Activated CD8-positive, alpha-beta memory T cell treated with anti-CD3 and anti-CD28 coated beads, Interleukin-2, amount 50 U/mL, for 24 hours (primary cell): ENCODE data around the gene CDIP1.

Source experiments
- DNase-seq: peaks from one replicate; pipeline ENCODE4 v3.0.0-alpha.2; 2020; ENCODE audit errors: extremely low read depth

The CDIP1 gene

DNA sequence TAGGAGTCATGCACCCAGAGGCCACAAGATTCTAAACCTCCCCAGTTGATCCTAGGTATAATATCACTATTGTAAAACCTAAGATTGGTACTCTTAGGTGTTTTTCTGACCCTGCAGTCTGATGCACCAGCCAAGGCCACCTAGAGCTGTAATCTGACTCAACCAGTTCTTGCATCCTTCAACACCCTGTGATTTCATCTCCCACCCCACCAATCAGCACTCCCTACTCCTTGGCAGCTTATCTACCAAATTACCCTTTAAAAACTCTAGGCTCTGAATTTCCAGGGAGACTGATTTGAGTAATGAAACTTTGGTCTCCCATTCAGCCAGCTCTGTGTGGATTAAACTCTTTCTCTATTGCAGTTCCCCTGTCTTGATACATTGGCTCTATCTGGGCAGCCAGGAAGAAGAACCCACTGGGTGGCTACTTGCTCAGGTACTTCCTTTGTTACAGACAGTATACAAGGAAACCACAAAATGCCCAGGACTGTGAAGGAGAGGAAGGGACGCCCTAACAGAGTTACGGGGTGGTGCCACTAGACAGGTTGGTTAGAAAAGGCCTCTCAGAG lies 1.2 kb upstream of the CDIP1 start:
- DNase-seq = no peak

GRCh38 chr16:4537376-4538343 lies 913 bp downstream of the CDIP1 start:
- DNase-seq = no peak

GRCh38 chr16:4536391-4537106 lies 2.0 kb downstream of the CDIP1 start:
- DNase-seq = no peak

DNA sequence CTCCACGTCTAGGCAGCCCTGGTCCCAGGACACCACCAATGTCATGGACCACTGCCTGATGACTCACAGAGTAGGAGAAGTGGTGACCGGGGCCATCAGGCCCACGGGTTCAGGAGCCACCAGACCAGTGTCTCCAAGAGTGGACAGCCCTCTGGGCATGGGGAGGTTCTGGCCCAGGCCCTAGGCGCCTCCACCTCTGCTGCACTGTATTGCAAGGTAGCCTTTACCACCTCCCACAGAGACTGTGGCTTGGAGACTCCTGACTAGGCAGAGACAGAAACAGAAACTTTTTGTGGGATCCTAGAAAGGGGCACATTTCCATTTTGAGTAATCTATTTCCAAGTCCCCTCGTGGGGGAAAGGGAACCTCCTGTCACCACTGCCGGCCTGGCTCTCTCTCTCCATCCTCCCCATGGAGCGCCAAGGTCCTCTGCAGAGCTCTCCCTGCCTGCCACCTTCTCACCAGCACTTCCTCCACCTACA lies 2.9 kb downstream of the CDIP1 start:
- DNase-seq = no peak

GRCh38 chr16:4534151-4534790 lies 4.3 kb downstream of the CDIP1 start:
- no peak for DNase-seq

DNA sequence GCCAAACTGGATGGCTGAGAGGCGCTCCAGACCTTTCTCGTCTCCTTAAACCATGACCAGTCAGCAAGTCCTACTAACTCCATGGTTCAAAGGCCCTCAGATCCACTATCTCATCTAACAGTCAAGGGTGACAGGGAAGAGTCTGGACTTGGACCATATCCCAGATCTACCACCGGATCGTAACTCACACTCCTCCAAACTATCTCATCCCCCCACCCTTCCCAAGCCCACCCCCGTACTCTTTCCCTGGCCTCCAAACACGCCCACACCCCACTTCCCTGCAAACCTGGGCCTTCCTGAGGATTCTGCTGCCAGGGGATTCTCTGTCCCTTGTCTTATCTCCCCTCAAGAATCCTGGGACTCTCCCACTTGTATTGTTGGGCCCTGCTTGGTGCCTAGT lies 5.1 kb downstream of the CDIP1 start:
- no peak for DNase-seq

- no peak for DNase-seq
Measured at GRCh38 chr16:4532238-4532637, 6.3 kb downstream of the CDIP1 start.

DNA sequence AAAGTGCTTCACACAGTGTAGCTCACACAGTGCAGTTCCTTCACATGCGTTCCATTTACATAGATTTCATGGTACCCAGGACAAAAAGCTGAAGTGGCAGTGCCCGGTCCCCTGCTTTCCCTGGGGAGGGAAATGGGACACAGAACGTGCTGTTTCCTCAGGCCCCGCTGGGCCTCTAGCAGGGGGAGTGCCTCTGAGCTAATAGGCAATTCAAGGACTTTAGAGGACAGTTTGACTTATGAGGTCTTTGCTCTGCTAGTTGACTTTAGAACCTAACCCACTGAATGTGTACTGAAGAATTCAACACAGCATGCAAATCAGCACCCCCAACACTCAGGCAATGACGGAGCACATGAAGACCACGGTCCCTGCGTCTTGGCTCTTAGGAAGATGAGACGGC lies 6.8 kb downstream of the CDIP1 start:
- DNase-seq = no peak

DNA sequence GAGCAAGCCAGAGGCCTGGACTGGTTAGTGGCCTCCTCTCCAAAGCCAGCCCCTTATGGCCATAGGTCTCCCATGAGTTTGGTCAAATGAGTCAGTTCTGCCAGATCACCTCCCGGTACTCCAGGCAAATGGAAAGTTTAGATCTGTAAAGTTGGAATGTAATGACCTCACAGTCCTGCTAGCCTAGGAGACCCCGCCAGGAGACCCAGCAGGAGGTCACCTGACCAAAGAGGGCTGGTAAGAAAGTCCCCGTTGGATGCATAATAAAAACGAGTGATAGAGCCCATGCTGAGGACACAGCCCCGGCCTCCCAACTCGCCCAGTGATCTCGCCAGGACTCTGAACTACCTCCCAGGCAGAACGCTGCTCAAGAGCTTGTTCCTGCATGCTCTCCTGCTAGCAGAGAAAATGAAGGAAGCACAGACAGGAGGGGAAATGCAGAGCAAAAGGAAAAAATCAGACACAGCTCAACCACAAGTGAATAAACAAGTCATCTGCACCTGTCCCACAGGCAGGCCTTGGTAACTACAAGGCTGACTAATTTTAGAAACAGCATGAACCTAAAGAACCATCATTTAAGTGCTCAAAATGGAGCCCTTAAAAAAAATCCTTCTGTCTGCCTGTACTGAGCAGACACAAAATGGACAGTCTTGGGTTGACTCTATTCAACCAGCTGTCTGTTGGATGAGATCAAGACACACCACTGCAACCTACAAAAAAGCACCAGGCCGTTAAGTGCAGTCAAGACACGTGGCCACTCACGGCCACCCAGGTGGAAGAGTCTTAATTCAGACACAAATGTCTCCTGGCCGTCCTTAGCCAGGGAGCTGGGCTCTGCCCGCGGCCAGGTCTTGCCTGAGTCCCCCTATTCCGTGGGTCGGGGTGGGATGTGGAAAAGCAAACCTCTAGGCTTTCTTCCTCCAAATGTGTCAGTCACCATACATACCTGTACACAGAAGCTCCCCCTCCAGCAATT lies 9.2 kb downstream of the CDIP1 start:
- DNase-seq = no peak

DNA sequence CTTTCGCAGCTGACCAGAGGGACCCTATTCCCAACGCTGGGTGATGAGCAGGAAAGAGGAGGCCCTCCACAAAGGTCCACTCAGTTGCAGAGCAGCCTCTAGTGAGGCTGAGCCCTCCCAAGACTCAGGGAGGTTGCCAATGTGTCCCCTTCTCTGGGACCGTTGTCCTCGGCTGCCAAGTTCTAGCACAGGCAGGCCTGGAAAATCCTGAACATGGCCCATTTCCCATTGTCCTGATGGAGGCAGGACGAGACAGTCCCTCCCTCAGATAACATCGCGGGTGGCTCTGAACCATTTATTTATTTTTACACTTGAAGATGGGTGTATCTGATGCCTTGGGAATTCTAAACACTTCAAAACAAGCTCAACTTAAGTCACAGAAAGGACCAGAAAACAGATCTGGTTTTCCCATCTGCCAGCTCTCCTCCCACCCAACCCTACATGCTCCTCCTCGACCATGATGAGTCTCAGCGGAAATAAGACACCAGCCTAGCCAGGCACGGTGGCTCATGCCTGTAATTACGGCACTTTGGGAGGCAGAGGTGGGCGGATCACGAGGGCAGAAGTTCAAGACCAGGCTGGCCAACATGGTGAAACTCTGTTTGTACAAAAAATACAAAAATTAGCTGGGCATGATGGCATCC lies 12.8 kb downstream of the CDIP1 start:
- DNase-seq = no peak

DNA sequence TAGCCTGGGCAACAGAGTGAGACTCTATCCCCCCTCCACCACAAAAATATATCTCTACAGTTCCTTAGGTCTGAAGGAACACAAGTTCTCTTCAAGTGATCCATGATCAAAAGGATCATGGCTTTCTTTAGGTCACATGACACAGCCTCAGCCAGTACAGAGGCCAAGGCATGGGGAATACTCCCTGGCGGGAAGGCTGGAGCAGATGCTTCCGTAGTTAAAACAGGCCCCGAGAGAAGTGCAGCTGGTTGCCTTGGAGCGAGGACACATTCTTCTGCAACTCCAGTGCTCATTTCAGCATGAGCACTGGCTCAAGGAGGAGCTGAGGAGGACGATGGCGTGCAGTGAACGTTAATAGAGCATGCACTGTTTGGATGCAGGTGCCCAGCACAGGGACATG lies 13.5 kb downstream of the CDIP1 start:
- DNase-seq = no peak

DNA sequence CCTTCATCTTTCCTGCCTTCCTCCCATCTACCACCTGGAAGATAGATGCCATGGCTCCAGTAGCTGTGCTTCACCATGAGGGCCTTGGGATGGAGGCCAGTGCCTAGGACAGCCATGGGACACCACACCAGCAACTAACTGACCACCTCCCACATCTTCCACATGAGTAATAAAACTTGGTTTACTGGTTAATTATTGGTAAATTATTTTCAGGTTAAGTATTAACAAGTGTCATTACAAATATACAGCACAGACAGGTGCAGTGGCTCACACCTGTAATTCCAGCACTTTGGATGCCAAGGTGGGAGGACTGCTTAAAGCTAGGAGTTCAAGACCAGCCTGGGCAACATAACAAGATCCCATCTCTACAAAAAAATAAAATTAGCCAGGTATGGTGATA lies 14.0 kb downstream of the CDIP1 start:
- no peak for DNase-seq

GRCh38 chr16:4523686-4524085 lies 14.9 kb downstream of the CDIP1 start:
- DNase-seq = no peak

DNA sequence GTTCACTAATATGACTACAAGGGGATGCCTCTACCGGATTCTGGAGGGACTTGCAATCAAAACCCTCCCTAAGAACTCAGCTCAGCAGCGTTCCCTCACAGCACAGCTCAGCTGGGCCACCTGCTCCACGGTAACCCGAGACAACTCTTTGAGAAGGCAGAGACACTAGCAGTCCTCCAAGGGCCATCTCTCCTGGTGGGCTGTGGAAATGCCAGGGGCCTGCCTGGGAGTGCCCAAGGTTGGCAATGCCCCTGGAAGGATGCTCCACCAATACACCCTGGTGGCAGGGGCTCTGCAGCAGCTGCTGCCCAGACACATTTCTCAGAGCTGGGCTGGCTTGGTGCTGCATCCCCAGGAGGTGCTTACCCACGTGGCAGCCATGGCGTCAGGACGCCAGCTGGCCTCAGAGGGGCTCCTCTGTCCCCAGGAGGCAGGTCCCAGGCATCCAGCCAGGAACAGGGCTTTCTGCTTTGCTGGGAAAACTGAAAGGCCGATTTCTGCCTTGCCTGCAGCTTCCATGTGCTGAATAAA lies 16.5 kb downstream of the CDIP1 start:
- no peak for DNase-seq

- no peak for DNase-seq
Measured at GRCh38 chr16:4520913-4521312, 17.7 kb downstream of the CDIP1 start.

DNA sequence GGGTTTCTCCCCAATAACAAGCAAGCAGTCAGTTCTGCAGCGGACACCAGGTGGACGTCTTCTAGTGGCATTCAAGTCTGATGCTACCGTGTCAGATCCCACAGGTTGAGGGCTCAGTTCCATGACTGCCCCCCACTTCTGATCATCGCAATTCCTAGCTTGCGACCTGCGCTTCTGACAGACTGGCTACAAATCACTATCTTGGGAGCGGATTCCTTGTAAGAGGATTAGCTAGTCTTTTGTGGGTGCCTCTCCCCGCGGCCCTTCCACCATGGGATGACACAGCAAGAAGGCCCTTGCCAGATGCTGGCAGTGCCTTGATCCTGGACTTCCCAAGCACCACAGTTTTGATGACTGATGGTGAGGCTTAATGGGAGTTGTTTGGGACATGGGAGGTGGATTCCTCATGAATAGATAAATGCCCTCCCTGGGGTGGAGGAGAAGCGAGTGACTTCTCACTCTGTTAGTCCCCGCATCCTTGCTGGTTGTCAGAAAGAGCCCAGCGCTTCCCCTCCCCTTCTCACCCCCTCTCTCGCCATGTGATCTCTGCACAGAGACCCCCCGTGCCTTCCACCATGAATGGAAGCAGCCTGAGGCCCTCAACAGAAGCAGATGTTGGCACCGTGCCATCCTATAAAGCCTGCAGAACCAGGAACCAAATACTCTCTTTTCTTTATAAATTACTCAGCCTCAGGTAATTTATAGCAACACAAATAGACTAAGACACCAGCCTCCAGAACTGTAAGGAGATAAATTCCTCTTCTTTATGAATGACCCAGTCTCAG lies 19.1 kb downstream of the CDIP1 start:
- DNase-seq = no peak

DNA sequence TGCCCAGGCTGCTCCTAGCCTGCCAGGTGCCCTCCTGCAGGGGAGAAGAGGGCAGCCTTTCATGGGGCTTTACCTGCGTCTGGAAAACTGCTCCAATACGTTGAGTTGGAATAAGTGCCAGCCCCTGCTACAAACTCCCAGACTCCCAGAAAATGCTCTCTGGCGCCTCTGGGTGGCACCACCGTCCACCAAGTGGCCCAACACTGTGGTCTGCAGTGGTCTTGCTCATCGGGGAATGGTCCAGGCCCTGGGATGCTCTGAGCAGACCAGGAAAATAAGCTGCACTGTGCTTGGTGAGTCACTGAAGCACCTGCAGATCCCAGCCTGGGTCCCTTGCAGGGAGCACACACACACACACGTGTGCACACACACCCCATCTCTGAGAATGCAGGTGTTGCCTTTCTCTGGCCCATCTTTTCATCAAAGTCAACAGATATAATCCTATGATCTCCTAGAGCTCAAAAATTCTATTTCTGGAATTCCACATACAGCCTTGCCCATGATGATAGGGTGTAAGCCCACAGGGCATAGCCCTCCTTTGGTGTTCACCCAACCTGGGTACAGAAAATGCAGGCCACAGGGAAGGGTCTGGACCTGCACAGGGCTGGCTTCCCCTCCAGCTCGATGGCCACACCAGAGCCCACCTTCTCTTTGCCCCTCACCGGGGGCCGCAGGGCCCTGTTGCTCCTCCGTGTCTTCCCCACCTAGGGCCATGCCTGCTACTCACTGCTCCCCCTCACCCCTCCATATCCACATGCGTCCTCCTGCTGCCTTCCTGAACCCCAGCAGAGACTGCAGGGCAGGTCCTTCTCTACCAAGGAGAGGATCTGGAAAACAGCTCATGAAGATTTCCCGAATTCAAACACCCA lies 20.5 kb downstream of the CDIP1 start:
- no peak for DNase-seq

DNA sequence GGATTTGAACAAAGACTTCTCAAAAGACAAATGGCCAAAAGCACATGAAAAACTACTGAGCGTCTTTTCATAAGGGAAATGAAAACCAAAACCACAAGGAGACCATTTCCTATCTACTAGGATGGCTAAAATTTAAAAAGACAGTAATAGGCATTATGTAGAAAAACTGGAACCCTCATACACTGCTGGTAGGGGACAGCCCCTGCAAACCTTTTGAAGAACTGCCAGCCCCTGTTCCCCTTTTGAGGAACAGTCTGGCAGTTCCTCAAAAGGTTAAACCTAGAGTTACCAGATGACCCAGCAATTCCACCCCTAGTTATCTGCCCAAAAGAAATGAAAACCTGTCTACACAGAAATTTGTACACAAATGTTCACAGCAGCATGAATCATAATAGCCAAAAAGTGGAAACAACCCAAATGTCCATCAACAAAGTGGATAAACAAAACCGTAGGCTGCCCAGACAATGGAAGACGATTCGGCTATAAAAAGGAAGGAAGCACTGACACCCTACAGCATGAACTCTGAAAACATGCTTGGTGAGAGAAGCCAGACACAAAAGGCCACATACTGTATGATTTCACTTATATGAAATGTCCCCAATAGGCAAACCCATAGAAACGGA lies 22.9 kb downstream of the CDIP1 start:
- DNase-seq = no peak
